NT2/D1 (cell line): ENCODE data around the gene CPN1.
"Not testable (repeated sequence)": the region's sequence is repeated elsewhere in the genome, so short reads cannot be mapped to it uniquely, and the experiment has no call there.

Source experiments
- DNase-seq: peaks from one replicate; pipeline ENCODE4 v3.0.0-alpha.2; 2011; ENCODE audit warnings: low read depth, low spot score
- H3K27me3 ChIP-seq: 2 replicates; pipeline ENCODE4 v1.6.0; 2011; ENCODE audit warnings: mild to moderate bottlenecking; ENCODE audit not compliant: insufficient read length, insufficient read depth
- H3K36me3 ChIP-seq: 2 replicates; pipeline ENCODE4 v1.6.1; 2011; ENCODE audit warnings: mild to moderate bottlenecking, low read length, mixed read lengths; ENCODE audit not compliant: insufficient read depth, insufficient read length
- H3K4me1 ChIP-seq: 2 replicates; pipeline ENCODE4 v1.5.1; 2011; ENCODE audit not compliant: insufficient read depth, insufficient read length
- H3K4me3 ChIP-seq: 2 replicates; pipeline ENCODE4 v1.5.1; 2011; ENCODE audit warnings: low read depth; ENCODE audit not compliant: insufficient read length
- H3K9ac ChIP-seq: 2 replicates; pipeline ENCODE4 v1.6.0; 2011; ENCODE audit warnings: low read depth; ENCODE audit not compliant: insufficient read length
- H3K9me3 ChIP-seq: 2 replicates; pipeline ENCODE4 v1.5.1; 2011; ENCODE audit warnings: mild to moderate bottlenecking, low read length; ENCODE audit not compliant: insufficient read depth
- SUZ12 ChIP-seq: IDR thresholded peaks from 2 replicates; pipeline ENCODE4 v1.6.1; 2011; ENCODE audit not compliant: insufficient read length, insufficient read depth; ENCODE audit errors: extremely low read depth
- YY1 ChIP-seq: IDR thresholded peaks from 2 replicates; pipeline ENCODE4 v1.6.1; 2011; ENCODE audit not compliant: insufficient read length, insufficient read depth
- ZNF274 ChIP-seq: IDR thresholded peaks from 2 replicates; pipeline ENCODE4 v1.6.1; 2011; ENCODE audit warnings: mild to moderate bottlenecking, low read depth, low read length

The CPN1 gene

GRCh38 chr10:100021322-100021721, 60.3 kb downstream of the CPN1 start:
- H3K9ac ChIP-seq = no peak overlapping the region
- no peaks in the 10 kb centered on the region for H3K27me3 ChIP-seq
- H3K4me1 ChIP-seq = no peaks in the 10 kb centered on the region
- no peak overlapping the region for H3K4me3 ChIP-seq
- TF ChIP-seq SUZ12 (no peak), YY1 (no peak), ZNF274 (no peak)
- no peak for DNase-seq
- H3K36me3 ChIP-seq = no peaks in the 10 kb centered on the region
- no peaks in the 10 kb centered on the region for H3K9me3 ChIP-seq

- Histone ChIP-seq H3K4me1 (no peaks in the 10 kb centered on the region), H3K9me3 (no peaks in the 10 kb centered on the region), H3K27me3 (no peaks in the 10 kb centered on the region), H3K36me3 (no peaks in the 10 kb centered on the region), H3K9ac (no peak overlapping the region), H3K4me3 (no peak overlapping the region)
- no peak for DNase-seq
- no peak for TF ChIP-seq SUZ12
Measured at GRCh38 chr10:100020886-100021253, 60.8 kb downstream of the CPN1 start.

- no peak for DNase-seq
- Histone ChIP-seq H3K9me3 (no peaks in the 10 kb centered on the region), H3K27me3 (no peaks in the 10 kb centered on the region), H3K4me1 (no peaks in the 10 kb centered on the region), H3K36me3 (no peaks in the 10 kb centered on the region), H3K9ac (no peak overlapping the region), H3K4me3 (no peak overlapping the region)
- no peak for TF ChIP-seq YY1
- TF ChIP-seq SUZ12 = no peak
- no peak for TF ChIP-seq ZNF274
Measured at GRCh38 chr10:100020142-100020885, 61.4 kb downstream of the CPN1 start.

- H3K27me3 ChIP-seq = no peaks in the 10 kb centered on the region
- no peak overlapping the region for H3K9ac ChIP-seq
- TF ChIP-seq YY1 (no peak), SUZ12 (no peak), ZNF274 (no peak)
- no peaks in the 10 kb centered on the region for H3K9me3 ChIP-seq
- no peak for DNase-seq
- no peaks in the 10 kb centered on the region for H3K4me1 ChIP-seq
- no peak overlapping the region for H3K4me3 ChIP-seq
- no peaks in the 10 kb centered on the region for H3K36me3 ChIP-seq
Measured at GRCh38 chr10:100019787-100020141, 61.9 kb downstream of the CPN1 start.

- H3K9ac ChIP-seq = no peak overlapping the region
- DNase-seq = no peak
- no peak for TF ChIP-seq YY1
- TF ChIP-seq ZNF274 = no peak
- TF ChIP-seq SUZ12 = no peak
Measured at GRCh38 chr10:100014071-100014762, 67.5 kb downstream of the CPN1 start.

GRCh38 chr10:100013621-100014020, 68.0 kb downstream of the CPN1 start:
- Histone ChIP-seq H3K4me3 (no peak overlapping the region), H3K27me3 (peaks cover 16% of the 10 kb centered on the region), H3K9ac (no peak overlapping the region), H3K9me3 (no peaks in the 10 kb centered on the region), H3K4me1 (no peaks in the 10 kb centered on the region), H3K36me3 (no peaks in the 10 kb centered on the region)
- DNase-seq = no peak
- no peak for TF ChIP-seq YY1
- TF ChIP-seq ZNF274 = no peak
- TF ChIP-seq SUZ12 = no peak

More at GRCh38 chr10:100014071-100014762, 67.5 kb downstream of the CPN1 start:
- H3K9me3 ChIP-seq = no peaks in the 10 kb centered on the region
- H3K4me3 ChIP-seq = no peak overlapping the region
- no peaks in the 10 kb centered on the region for H3K36me3 ChIP-seq
- no peaks in the 10 kb centered on the region for H3K4me1 ChIP-seq
- H3K27me3 ChIP-seq = peaks cover 12% of the 10 kb centered on the region

GRCh38 chr10:100011906-100012305, 69.8 kb downstream of the CPN1 start:
- H3K9ac ChIP-seq, H3K9me3 ChIP-seq, H3K4me3 ChIP-seq, H3K4me1 ChIP-seq, H3K36me3 ChIP-seq, DNase-seq: not testable (repeated sequence)
- H3K27me3 ChIP-seq = peaks cover 18% of the 10 kb centered on the region
